Right kidney (tissue), 1 donor: Measurements from ENCODE around the gene GTF3C5.
"Not testable (repeated sequence)": the region's sequence is repeated elsewhere in the genome, so short reads cannot be mapped to it uniquely, and the experiment has no call there.

Source experiments
- DNase-seq: peaks from one replicate; pipeline ENCODE4 v3.0.0-alpha.2; 2016

The GTF3C5 gene

GRCh38 chr9:133089271-133089671, 58.5 kb downstream of the GTF3C5 start:
- DNase-seq = no peak

GRCh38 chr9:133090187-133090586, 59.4 kb downstream of the GTF3C5 start:
- no peak for DNase-seq

DNA sequence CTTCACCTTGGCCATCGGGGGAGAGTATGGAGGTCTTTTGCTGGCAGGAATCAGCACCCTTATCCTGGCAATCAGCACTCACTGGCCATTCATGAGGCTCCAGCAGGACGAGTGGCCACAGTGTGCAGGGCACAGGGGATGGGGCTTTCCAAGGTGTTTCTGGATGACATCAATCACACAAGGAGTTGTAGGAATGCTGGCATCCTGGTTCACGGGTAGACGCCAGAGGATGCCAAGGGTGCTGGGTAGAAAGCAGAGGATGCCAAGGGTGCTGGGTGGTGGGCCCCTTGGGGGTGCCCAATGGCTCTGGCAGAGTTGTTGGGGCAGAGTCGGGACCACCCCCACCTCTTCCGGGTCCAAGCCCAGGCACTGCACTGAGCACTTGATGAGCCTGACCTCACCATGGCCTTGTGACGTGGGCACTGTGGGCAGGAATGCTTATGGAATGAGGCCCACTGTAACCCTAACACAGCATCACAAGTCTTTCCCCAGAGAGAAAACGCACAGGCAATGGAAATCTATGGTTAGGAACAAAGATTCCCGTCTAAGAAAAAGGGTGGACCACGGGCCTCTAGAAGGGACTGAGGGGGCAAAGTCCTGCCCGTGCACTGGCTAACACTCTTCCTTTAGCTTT, 60.1 kb downstream of the GTF3C5 start:
- no peak for DNase-seq

DNA sequence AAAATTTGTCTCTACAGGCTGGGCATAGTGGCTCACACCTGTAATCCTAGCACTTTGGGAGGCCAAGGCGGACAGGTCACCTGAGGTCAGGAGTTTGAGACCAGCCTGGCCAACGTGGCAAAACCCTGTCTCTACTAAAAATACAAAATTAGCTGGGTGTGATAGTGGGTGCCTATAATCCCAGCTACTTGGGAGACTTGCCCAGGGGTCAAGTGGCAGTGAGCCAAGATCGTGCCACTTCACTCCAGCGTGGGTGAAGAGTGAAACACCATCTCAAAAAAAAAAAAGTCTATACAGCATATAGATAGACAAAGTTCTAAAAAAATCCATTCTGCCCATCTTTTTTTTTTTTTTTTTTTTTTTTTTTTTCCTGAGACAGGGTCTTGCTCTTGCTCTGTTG, 63.6 kb downstream of the GTF3C5 start:
- not testable (repeated sequence) for DNase-seq

DNA sequence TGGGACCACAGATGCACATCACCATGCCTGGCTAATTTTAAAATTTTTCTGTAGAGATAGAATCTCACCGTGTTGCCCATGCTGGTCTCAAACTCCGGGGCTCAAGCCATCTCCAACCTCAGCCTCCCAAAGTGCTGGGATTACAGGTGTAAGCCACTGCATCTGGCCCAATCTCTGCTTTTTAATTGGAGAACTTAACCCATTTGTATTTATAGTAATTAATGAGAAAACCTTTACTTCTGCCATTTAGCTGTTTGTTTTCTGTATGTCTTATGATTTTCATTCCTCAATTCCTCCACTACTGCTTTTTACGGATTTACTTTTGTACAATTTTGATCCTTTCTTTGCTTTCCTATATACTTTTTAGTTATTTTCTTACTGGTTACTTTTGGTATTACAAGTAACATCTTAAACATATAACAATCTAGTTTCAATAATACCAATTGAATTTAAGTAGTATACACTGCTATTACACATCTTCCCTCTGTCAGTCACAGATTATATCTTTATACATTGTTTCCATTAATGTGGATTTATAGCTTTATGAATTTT, 64.1 kb downstream of the GTF3C5 start:
- no peak for DNase-seq

GRCh38 chr9:133098104-133098754, 67.4 kb downstream of the GTF3C5 start:
- no peak for DNase-seq

DNA sequence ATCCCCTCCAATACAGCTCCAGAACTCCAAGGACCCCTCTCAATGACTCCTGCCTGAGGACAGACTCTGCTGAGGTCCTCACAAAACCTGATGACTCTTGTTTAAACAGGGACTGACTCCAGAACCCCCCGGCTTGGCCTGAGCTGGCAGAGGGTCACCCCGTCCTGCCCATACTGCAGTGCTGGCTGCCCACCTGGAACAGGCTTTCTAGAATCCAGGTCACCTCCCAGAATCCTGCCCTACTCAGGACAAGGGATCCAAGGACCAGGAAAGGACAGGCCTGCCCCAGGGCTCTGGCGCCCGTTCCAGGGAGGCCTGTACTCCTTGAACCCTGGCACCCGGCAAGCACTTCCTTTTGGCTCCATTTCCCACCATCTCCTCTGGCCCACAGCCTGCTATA, 68.1 kb downstream of the GTF3C5 start:
- DNase-seq = no peak

GRCh38 chr9:133099726-133100505, 69.1 kb downstream of the GTF3C5 start:
- DNase-seq = no peak

- DNase-seq = no peak
Observed at GRCh38 chr9:133100506-133101355, 69.9 kb downstream of the GTF3C5 start.

- DNase-seq = no peak
Observed at GRCh38 chr9:133101356-133102189, 70.8 kb downstream of the GTF3C5 start.

DNA sequence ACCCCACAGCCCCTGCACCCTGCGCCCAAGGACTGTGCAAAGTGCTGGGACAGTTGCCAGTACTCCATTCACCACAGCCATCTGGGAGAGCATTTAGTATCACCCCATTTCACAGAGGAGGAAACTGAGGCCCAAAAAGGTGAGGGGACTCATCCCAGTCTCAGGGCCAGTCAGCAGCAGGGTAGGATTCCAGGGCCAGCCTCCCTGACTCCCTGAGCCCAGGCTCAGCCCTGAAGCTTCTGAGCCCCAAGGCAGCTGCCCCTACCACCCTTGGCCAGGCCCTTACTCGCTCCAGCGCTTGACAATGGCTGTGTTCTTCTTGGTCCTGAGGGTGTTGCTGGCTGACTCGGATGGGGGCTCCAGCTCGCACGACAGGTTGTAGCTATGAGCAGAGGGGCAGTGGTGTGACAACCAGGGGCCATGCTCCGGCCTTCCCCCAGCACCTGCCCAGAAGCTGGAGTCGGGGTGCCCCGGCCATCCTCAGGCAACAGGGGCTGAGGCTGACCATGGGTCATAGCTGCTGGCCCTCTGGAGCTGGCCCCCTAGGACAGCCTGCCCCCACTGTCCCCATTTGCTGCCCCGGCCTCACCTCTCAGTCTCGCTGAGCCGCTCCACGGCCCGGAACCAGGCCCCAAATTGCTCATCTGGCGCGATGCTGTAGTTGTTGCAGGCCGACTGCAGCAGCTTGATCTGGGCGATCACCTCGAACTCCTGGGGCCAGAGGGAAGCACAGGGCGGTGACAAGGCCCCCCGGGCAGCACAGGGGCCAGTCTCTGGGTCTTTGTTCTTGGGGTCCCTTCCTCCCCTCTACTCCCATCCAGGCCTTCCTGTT, 71.6 kb downstream of the GTF3C5 start:
- DNase-seq = no peak

DNA sequence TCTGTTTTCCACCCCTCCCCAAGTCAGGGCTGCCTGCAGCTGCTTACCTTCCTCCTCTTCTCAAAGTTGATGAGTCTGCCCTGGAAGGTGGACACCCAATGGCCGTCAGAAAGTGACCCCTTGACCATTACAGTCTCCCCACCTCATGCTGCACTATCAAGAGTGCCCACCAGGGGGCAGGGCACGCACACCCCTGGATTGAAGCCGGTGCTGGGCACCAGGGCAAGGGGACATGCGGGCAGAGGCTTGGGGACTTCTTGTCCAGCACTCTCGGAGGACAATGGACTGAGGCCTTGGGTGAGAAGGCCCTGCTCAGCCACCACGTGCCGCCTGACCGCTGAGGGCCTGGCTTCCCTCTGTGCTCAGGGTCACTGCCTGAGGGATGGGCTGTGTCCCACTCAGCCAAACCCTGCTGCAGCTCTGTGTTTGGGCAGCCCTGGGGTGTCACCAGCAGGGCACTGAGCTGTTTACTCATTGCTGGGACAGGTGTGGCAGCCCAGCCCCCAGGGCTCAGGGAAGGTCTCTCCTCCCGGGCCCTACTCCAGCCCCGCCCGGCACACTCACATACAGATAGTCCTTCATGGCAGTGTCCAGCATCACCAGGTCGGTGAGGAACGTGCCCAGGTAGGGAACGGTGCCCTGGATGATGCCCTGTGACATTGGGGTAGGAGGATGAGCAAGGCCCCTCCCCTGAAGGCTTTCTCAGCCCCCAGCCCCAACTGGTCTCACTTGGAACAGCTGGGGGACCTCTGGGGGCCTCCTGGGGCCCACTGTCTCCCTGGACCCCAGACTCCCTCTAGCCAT, 72.6 kb downstream of the GTF3C5 start:
- peak; percentile 63 for DNase-seq

DNA sequence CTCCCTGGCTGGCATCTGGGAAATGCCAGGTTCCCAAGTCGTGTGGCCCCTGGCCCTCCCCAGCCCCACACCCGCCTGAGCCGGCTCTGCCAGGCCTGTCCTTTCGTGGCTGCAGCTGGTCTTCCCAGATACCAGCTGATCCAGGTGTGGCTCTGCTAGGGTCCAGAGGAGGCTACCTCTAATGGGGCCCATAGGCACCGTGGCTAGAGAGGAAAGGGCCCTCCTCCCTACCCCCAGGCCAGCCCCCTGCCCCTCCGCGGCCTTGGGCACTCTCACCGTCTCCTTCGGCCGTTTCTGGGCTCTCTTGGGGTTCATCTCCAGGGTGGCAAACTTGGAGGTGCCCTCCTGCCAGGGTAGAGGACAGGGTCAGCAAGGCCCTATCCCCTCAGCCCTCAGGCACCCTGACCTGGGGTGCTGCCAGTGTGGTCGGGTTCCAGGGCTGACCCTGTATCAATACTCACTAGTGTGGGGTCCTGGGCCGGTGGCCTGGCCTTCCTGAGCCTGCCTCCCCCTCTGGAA, 73.2 kb downstream of the GTF3C5 start:
- no peak for DNase-seq

DNA sequence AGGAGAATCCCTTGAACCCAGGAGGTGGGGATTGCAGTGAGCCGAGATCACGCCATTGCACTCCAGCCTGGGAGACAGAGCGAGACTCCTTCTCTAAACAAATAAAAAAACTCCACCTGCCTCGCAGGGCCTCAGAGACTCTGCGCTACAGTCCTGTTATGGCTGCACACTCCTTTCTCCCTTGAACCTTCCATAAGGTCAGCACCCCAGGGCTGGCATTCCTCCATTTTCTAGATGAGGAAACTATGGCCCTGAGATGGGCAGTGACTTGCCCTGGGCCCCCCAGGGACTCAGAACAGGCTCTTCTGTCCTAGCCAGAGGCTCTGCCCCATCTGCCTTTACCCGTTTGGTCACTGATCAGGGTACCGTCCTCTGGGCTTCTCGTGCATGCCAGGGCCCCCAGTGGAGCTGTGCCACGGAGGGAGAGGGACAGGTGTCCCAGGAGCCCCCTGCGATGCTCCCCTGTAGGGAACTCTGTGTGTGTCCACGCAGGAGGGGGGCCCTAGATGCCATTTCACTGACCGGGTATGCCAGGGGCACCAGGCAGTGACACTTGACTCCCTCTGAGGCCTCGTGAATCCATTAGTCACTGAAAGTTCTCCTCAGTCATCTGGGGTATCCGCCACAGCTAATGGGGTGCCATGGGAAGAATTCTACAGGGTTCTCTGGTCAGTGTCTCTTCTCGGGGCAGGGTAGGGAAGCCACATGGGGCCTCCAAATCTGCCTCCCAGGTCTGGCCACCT, 74.1 kb downstream of the GTF3C5 start:
- no peak for DNase-seq

DNA sequence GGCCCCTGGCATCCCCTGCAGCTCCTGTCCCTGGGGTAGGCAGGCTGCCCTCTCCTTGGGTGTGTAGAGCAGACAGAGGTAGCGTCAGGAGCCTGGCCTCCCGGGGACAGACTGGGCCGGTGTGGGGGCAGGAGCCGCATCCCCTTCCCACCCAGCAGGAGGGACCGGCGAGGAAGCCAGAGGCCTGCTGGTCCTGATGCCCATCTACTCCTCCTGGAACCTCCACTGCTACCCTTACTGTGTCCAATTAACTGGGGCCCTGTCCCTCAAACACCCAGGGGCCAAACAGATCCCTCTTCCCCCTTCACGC, 74.6 kb downstream of the GTF3C5 start:
- no peak for DNase-seq

- no peak for DNase-seq
Observed at GRCh38 chr9:133106511-133107244, 75.9 kb downstream of the GTF3C5 start.

DNA sequence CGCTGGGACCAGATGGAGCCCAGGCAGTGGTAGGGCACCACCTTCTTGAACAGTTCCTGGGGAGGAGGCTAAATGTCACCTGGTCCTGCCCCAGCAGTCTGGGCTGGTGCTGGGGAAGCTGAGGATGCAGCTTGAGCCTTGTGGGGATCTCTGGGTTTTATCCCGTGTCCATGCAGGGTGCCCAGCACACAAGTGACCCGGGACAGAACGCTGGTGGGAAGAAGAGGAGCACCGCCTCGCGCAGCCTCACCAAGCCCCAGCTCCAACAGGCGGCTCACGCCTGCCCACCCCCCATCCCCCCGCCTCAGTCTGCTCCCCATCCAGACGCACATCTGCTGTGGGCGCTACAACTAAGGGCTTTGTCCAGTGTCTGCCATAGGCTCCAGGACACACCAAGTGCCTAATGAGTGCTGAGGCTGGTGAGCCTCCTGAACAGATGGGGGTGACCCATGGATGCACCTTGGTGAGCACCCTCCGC, 76.5 kb downstream of the GTF3C5 start:
- no peak for DNase-seq
